AML-193 (cell line): ENCODE measurements around the gene RIPK1.

Source experiments
- DNase-seq, 2 experiments: peaks; one replicate each; lab custom pipeline; 2025; lab: John Stamatoyannopoulos, UW

The RIPK1 gene

GRCh38 chr6:3163248-3163594 is 94.9 kb downstream of the RIPK1 start:
- DNase-seq, result no peak

DNA sequence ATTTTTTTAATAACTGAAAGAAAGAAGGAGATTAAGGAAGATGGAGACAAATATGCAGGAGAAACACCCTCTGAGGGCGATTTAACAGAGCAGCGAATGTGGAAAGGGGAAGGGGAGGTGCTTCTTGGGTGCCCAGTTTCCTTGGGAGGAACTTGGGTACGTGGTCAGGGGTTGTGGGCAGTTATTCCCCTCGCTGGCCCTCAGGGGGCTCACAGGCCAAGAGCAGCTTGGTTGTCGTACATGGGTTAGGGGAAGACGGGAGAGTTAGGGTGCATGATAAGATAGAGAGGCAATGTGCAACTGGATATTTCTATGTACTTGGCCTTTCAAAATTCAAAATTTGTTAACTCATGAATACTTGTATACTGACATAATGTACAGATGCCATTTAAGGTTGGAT is 96.1 kb downstream of the RIPK1 start:
- no peak for DNase-seq
